Activated T-cell treated with anti-CD3 and anti-CD28 coated beads for 1 hour (primary cell): ENCODE measurements around the gene POU3F3.

Source experiments
- DNase-seq: peaks from one replicate; pipeline ENCODE4 v3.0.0-alpha.2; 2020; ENCODE audit warnings: low read depth

POU3F3 gene

GRCh38 chr2:104853534-104854497, at the start of gene POU3F3:
TSS of gene POU3F3 (plus strand) at chr2:104854115. CDS start at chr2:104855511, 1,396 bp downstream.
- no peak for DNase-seq

DNA sequence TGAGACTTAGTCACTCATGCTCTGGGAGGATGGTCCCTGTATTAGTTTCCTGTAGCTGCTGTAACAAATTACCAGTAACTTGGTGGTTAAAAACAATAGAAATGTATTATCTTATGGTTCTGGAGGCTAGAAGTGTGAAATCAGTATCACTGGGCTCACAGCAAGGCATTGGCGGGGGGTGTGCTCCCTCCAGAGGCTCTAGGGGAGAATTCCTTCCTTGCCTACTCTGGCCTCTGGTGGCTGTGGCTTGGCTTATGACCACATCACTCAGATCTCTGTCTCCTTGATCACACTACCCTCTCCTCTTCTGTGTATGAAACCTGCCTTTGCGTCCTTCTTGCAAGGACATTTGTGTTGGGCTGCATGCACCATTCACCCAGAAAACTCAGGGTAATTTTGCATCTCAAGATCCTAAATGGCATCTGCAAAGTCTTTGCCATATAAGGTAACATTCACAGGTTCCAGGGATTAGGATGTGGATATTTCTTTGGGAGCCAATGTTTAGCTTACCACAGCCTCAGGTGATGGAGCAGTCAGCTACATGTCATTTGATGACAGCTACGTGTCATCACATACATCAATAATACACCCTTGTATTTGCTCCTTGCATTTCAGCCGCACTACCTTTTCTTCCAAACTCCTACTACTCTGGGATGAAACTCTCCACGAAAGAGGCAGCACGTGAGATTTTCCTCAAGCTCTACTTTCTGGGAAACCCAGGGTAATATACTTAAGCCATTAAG, 49.6 kb upstream of the POU3F3 start:
- DNase-seq, result no peak

GRCh38 chr2:104812286-104812685, 41.6 kb upstream of the POU3F3 start:
- no peak for DNase-seq

GRCh38 chr2:104816143-104816542, 37.8 kb upstream of the POU3F3 start:
- no peak for DNase-seq

- DNase-seq, result no peak
Measured at GRCh38 chr2:104818264-104818663, 35.7 kb upstream of the POU3F3 start.

GRCh38 chr2:104820126-104820525, 33.8 kb upstream of the POU3F3 start:
- no peak for DNase-seq

DNA sequence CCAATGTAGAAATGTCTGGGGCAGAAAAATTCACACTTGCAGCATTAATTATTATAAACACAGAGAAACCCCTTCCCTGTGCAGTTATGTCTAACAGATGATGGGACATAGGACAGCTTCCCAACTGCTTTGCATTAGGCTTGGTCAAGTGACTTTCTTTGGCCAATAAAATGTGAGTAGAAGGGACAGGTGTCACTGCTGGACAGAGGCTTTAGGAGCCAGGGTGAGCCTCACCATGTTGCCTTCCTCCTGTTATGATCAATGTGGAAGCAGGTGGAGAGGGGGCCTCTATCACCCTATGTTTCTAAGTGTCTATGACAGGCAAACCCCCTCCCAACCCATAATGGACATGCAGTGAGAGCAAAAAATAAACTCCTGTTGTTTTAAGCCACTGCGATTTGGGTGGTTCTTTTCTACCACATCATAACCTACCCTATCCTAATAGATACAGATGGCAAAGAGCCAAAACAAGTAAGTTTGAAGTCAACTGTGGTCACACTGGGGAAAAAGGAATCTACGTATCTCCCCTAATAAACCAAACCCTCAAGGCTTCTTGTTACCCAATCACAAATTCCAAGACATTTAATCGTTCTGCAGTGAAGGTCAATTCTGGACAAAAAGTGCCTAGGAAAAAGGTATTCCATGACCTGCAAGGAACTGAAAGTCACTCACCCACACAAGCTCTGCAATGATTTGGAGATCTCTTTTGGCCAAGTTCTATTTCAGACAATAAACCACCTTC, 28.6 kb upstream of the POU3F3 start:
- DNase-seq, result no peak

GRCh38 chr2:104826016-104826415, 27.9 kb upstream of the POU3F3 start:
- no peak for DNase-seq

GRCh38 chr2:104831742-104832141, 22.2 kb upstream of the POU3F3 start:
- DNase-seq, result no peak

- no peak for DNase-seq
Measured at GRCh38 chr2:104834431-104835153, 19.3 kb upstream of the POU3F3 start.

DNA sequence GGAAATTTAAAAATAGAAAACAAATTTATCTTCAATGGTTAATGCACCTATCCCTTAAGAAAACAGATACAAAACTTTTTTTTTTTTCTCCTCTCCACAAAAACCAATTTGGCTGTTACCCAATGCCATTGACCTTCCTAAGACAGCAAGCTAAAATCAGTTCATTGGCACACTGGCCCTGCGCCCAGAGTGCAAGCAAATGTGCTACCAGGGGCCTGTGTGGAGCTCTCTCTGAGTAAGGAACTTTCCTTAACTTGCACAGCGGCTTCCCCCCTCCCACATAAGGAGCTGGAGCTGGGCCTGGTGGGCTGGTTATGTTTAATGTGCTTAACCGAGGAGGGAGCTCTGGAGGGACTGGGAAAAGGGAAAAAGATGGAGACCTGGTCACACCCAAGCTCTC, 17.6 kb upstream of the POU3F3 start:
- DNase-seq, result no peak

DNA sequence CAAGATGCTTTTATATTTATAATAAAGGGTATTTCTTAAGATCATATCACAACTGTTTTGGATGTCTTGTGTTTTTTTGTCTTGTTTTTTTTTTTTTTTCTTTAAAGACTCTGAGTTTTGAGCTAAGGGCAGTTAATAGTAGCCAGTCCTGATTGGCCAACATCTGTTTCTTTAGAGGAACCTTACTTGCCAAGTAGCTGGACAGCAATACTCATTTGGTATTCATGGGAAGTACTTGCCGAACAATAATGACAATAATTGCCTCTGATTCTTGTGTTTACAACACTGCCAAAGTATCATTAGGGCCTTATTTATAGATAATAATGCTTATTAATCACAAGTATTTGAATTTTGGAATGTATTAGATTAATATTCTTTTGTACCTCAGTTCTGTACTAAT, 17.1 kb upstream of the POU3F3 start:
- DNase-seq, result no peak

DNA sequence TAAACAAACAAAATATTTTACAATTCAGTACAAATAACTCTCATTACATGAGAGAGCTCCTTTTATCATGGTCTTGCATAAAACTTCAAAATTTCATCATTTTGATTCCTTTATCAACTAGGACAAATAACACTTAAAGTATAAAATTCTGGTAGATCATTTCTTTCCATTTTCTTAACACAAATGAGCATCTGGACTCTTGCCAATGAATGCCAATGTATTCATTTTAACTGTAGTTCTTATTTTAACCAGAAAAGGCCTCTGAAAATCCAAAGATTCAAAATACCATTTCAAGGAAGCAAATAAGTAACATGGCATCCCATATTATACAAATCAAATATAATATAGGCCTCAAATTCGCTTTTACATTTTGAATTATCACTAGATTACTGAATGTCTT, 13.8 kb upstream of the POU3F3 start:
- no peak for DNase-seq

DNA sequence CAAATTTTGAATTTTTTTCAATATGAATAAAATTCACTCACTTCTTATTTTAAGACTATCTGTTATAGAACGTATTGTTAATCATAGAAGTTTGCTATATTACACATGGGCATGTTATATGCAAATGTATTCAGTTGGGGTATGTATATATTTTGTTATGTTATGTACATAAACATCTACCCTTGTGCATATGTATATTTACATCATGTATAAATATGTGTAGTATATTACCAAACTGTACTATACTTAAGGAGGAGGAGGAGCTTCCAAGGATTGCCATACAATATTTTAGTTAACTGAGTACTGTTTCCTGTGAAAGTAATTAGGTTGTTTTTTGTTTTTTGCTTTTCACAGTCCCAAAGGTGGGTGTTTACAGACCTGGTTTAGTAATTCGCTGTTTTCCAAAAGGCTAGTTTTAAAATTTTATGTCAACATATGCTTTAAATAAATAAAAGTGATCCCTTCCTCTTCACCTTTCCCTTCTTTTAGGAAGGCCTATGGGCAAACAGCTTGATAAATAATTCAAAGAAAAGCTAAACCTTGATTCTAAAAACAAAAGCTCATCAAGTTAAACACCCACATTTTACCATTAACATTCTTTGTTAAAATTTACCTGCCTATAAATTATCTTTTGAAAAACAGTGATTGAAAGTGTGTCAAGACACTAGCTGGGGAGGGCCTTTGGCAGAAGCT, 12.9 kb upstream of the POU3F3 start:
- no peak for DNase-seq

DNA sequence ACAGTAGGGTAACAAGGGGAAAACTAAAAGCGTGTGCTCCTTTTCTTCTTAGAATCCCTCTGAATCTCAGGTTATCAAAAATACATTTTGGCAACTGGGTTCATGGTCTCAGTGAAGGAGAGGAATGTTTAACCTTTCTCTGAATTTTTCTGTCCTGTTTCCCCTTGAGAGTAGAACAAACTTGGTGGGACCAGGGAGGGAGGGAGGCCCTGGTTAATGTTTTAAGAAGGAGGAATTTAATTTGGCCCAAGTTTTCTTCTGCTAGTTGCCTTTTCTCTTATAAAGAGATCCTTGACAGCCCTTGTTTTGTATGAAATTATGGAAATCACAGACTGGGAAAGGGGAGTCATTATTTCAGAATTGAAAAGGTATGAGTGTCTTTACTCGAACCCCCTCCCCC, 12.2 kb upstream of the POU3F3 start:
- DNase-seq, result no peak

GRCh38 chr2:104844807-104845551, 8.9 kb upstream of the POU3F3 start:
- DNase-seq, result no peak

DNA sequence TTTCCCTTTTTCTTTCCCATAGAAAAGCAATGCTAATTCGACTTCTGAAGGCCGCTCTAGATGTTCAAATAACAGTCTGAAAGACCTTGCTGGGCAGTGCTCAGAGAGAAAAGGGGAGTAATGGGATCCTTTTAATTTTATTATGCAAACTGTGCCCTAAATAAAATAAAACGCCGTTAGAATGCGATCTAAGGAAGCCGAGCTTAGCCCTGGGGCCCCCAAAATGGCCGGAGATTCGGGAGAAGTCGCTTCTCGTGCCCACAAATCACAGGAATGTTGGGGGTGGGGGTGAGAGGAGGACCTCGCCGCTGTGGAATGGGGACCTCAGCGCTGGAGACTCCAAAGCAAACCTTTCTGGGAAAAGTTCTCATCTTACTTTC, 8.4 kb upstream of the POU3F3 start:
- no peak for DNase-seq

DNA sequence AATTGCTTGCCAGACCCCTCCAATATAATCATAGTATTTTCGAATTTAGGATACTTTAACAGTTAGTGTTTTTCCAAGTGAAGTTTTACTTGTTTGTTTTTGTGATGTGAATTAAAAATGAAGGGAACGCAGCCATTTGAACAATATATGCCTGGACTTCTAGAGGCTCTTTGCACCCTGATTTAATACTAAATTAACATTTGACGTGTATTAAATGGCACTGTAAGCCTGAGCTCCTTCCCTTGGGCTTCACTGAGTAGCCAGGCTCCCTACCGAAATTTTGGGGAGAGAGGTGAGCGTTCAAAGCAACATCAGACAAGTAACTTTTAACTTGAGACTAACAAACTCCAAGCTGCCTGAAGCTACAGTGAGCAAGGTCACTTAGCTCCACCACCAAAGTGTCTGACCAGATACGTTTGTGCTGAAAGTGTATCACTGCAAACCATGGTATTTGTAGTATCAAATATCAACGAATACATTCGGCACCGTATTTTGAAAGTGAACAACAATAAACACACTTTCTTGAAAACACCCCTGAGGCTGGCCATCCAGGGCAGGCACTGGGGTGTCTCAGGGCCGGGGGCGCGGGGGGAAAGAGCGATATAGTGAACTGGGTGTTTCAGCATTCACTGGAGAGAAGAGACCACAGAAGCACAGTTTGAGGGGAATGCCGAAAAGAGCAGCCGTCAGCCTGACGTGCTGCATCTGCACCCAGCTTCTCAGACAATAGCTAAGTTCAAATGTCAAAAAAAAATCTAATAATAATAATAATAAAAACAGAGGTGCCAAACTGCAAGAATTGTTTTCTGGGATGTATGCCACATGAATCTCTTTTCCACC, 7.7 kb upstream of the POU3F3 start:
- DNase-seq, result no peak

- no peak for DNase-seq
Measured at GRCh38 chr2:104846786-104847585, 6.9 kb upstream of the POU3F3 start.
